ENCODE results near the gene IL1RL2.

Gene IL1RL2

GRCh38 chr2:102166189-102166845 lies 20.5 kb upstream of the IL1RL2 start:
- Histone ChIP-seq H3K4me3 (ENCODE audit: low read depth in 1 of 2, low read length in 2 of 2) (no peak overlapping the region), H3K27ac (ENCODE audit: low read depth, low read length) (no peak overlapping the region), H3K9ac (ENCODE audit: low read length) (no peak overlapping the region), H3K9me3 (ENCODE audit: low read length) (no peaks in the 10 kb centered on the region), H3K27me3 (ENCODE audit: control insufficient read depth in 1 of 2, insufficient read depth in 2 of 2, low read length in 2 of 2) (no peaks in the 10 kb centered on the region), H3K4me1 (ENCODE audit: insufficient read depth, low read length) (peaks cover 6% of the 10 kb centered on the region), H3K36me3 (ENCODE audit: insufficient read depth, low read length) (no peaks in the 10 kb centered on the region)

GRCh38 chr2:102168026-102168771 lies 18.6 kb upstream of the IL1RL2 start:
- Histone ChIP-seq H3K4me3 (ENCODE audit: low read depth in 1 of 2, low read length in 2 of 2) (no peak overlapping the region), H3K9me3 (ENCODE audit: low read length) (no peaks in the 10 kb centered on the region), H3K36me3 (ENCODE audit: insufficient read depth, low read length) (peaks cover 13% of the 10 kb centered on the region), H3K27ac (ENCODE audit: low read depth, low read length) (no peak overlapping the region), H3K27me3 (ENCODE audit: control insufficient read depth in 1 of 2, insufficient read depth in 2 of 2, low read length in 2 of 2) (no peaks in the 10 kb centered on the region), H3K4me1 (ENCODE audit: insufficient read depth, low read length) (peaks cover 6% of the 10 kb centered on the region), H3K9ac (ENCODE audit: low read length) (no peak overlapping the region)

DNA sequence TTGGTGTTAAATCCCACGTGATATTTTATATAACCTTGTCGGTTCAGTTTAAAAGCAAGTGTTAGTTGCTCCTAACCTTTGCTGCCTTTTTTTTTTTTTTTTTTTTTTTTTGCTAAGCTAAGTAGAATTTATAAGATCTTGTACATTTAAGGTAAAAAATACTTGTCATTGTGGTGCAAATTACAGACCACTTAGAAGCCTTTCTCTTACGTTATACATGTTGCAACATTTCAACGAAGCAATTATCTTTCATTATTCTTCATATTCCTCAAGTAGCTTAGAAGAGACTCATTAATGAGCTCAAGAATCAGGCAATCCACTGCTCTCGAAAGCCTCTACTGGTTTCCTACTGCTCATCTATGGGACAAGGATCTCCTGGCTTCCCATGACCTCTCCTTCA lies 14.9 kb upstream of the IL1RL2 start:
- Histone ChIP-seq H3K4me1 (ENCODE audit: insufficient read depth, low read length) (no peaks in the 10 kb centered on the region), H3K9ac (ENCODE audit: low read length) (no peak overlapping the region), H3K36me3 (ENCODE audit: insufficient read depth, low read length) (peaks cover 13% of the 10 kb centered on the region), H3K27me3 (ENCODE audit: control insufficient read depth in 1 of 2, insufficient read depth in 2 of 2, low read length in 2 of 2) (no peaks in the 10 kb centered on the region), H3K4me3 (ENCODE audit: low read depth in 1 of 2, low read length in 2 of 2) (no peak overlapping the region), H3K27ac (ENCODE audit: low read depth, low read length) (no peak overlapping the region), H3K9me3 (ENCODE audit: low read length) (no peaks in the 10 kb centered on the region)

DNA sequence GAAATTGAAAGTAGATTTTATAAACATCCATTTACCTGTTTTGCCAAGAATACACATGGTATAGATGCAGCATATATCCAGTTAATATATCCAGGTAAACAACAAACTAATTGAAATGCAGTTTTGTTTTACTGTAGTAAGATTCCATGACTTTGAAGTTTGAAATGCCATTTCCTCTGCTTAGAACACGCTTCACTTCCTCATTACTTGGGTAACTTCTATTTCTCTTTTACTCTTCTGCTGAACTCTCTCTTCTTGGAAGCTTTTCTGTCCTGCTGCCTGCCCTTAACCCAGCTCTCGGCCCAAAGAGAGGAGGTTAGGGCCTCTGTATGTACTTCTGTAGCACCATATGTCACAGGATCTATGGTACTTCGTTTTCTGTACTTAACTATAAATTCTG lies 14.1 kb upstream of the IL1RL2 start:
- no peak overlapping the region for H3K9ac ChIP-seq (ENCODE audit: low read length)
- no peaks in the 10 kb centered on the region for H3K27me3 ChIP-seq (ENCODE audit: control insufficient read depth in 1 of 2, insufficient read depth in 2 of 2, low read length in 2 of 2)
- no peak overlapping the region for H3K27ac ChIP-seq (ENCODE audit: low read depth, low read length)
- no peak overlapping the region for H3K4me3 ChIP-seq (ENCODE audit: low read depth in 1 of 2, low read length in 2 of 2)
- H3K36me3 ChIP-seq (ENCODE audit: insufficient read depth, low read length): peaks cover 13% of the 10 kb centered on the region
- H3K4me1 ChIP-seq (ENCODE audit: insufficient read depth, low read length): no peaks in the 10 kb centered on the region
- H3K9me3 ChIP-seq (ENCODE audit: low read length): no peaks in the 10 kb centered on the region

- Histone ChIP-seq H3K27me3 (ENCODE audit: control insufficient read depth in 1 of 2, insufficient read depth in 2 of 2, low read length in 2 of 2) (no peaks in the 10 kb centered on the region), H3K27ac (ENCODE audit: low read depth, low read length) (no peak overlapping the region), H3K9me3 (ENCODE audit: low read length) (no peaks in the 10 kb centered on the region), H3K4me1 (ENCODE audit: insufficient read depth, low read length) (no peaks in the 10 kb centered on the region), H3K36me3 (ENCODE audit: insufficient read depth, low read length) (peaks cover 13% of the 10 kb centered on the region), H3K9ac (ENCODE audit: low read length) (no peak overlapping the region), H3K4me3 (ENCODE audit: low read depth in 1 of 2, low read length in 2 of 2) (no peak overlapping the region)
These were observed 10.7 kb upstream of the IL1RL2 start for GRCh38 chr2:102176172-102176571.

- H3K9ac ChIP-seq (ENCODE audit: low read length): no peak overlapping the region
- H3K4me3 ChIP-seq (ENCODE audit: low read depth in 1 of 2, low read length in 2 of 2): no peak overlapping the region
- no peaks in the 10 kb centered on the region for H3K4me1 ChIP-seq (ENCODE audit: insufficient read depth, low read length)
- no peak overlapping the region for H3K27ac ChIP-seq (ENCODE audit: low read depth, low read length)
- no peaks in the 10 kb centered on the region for H3K27me3 ChIP-seq (ENCODE audit: control insufficient read depth in 1 of 2, insufficient read depth in 2 of 2, low read length in 2 of 2)
- H3K36me3 ChIP-seq (ENCODE audit: insufficient read depth, low read length): peaks cover under 1% of the 10 kb centered on the region
- no peaks in the 10 kb centered on the region for H3K9me3 ChIP-seq (ENCODE audit: low read length)
These were observed 8.9 kb upstream of the IL1RL2 start for GRCh38 chr2:102177814-102178478.

DNA sequence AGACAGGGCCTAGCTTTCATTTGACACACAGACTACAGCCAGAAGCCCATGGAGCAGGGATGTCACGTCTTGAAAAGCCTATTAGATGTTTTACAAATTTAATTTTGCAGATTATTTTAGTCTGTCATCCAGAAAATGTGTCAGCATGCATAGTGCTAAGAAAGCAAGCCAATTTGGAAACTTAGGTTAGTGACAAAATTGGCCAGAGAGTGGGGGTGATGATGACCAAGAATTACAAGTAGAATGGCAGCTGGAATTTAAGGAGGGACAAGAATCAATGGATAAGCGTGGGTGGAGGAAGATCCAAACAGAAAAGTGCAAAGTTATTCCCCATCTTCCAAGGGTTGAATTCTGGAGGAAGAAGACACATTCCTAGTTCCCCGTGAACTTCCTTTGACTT lies 7.8 kb upstream of the IL1RL2 start:
- Histone ChIP-seq H3K4me3 (ENCODE audit: low read depth in 1 of 2, low read length in 2 of 2) (no peak overlapping the region), H3K27ac (ENCODE audit: low read depth, low read length) (no peak overlapping the region), H3K36me3 (ENCODE audit: insufficient read depth, low read length) (no peaks in the 10 kb centered on the region), H3K27me3 (ENCODE audit: control insufficient read depth in 1 of 2, insufficient read depth in 2 of 2, low read length in 2 of 2) (no peaks in the 10 kb centered on the region), H3K9me3 (ENCODE audit: low read length) (no peaks in the 10 kb centered on the region), H3K4me1 (ENCODE audit: insufficient read depth, low read length) (no peaks in the 10 kb centered on the region), H3K9ac (ENCODE audit: low read length) (no peak overlapping the region)

- no peak overlapping the region for H3K27ac ChIP-seq (ENCODE audit: low read depth, low read length)
- no peak overlapping the region for H3K9ac ChIP-seq (ENCODE audit: low read length)
- H3K9me3 ChIP-seq (ENCODE audit: low read length): no peaks in the 10 kb centered on the region
- H3K4me1 ChIP-seq (ENCODE audit: insufficient read depth, low read length): no peaks in the 10 kb centered on the region
- H3K27me3 ChIP-seq (ENCODE audit: control insufficient read depth in 1 of 2, insufficient read depth in 2 of 2, low read length in 2 of 2): no peaks in the 10 kb centered on the region
- H3K36me3 ChIP-seq (ENCODE audit: insufficient read depth, low read length): no peaks in the 10 kb centered on the region
- no peak overlapping the region for H3K4me3 ChIP-seq (ENCODE audit: low read depth in 1 of 2, low read length in 2 of 2)
These were observed 6.8 kb upstream of the IL1RL2 start for GRCh38 chr2:102179788-102180686.

- Histone ChIP-seq H3K9me3 (ENCODE audit: low read length) (no peaks in the 10 kb centered on the region), H3K9ac (ENCODE audit: low read length) (no peak overlapping the region), H3K27me3 (ENCODE audit: control insufficient read depth in 1 of 2, insufficient read depth in 2 of 2, low read length in 2 of 2) (no peaks in the 10 kb centered on the region), H3K4me3 (ENCODE audit: low read depth in 1 of 2, low read length in 2 of 2) (no peak overlapping the region), H3K4me1 (ENCODE audit: insufficient read depth, low read length) (no peaks in the 10 kb centered on the region), H3K36me3 (ENCODE audit: insufficient read depth, low read length) (no peaks in the 10 kb centered on the region), H3K27ac (ENCODE audit: low read depth, low read length) (no peak overlapping the region)
These were observed 6.2 kb upstream of the IL1RL2 start for GRCh38 chr2:102180687-102180999.

- Histone ChIP-seq H3K9me3 (ENCODE audit: low read length) (no peaks in the 10 kb centered on the region), H3K27ac (ENCODE audit: low read depth, low read length) (no peak overlapping the region), H3K4me3 (ENCODE audit: low read depth in 1 of 2, low read length in 2 of 2) (no peak overlapping the region), H3K9ac (ENCODE audit: low read length) (no peak overlapping the region), H3K27me3 (ENCODE audit: control insufficient read depth in 1 of 2, insufficient read depth in 2 of 2, low read length in 2 of 2) (no peaks in the 10 kb centered on the region), H3K4me1 (ENCODE audit: insufficient read depth, low read length) (no peaks in the 10 kb centered on the region), H3K36me3 (ENCODE audit: insufficient read depth, low read length) (no peaks in the 10 kb centered on the region)
These were observed 5.4 kb upstream of the IL1RL2 start for GRCh38 chr2:102181376-102181775.

All from muscle layer of colon (tissue), 2 donors.